ENCODE results near the gene KLHL22. TPM values are rescaled to one million over a fixed set of nuclear protein-coding genes. Genes with fewer than 3 reads are reported as not detected.

Gene KLHL22
- total and polyA plus RNA-seq, 2 donors (not counting 3 experiments of a cell fraction or from before 2014, with no cell fraction given) = 24.2 to 33.6 TPM

- no peak overlapping the region for H3K4me2 ChIP-seq (ENCODE audit: insufficient read depth, low read length)
- dilution Hi-C loops (cut with MboI; ENCODE audit: extremely low pct_ligation_motif_present, low sequenced_read_pairs) = no loop called here
- intact Hi-C loops (cut with micrococcal nuclease) = no loop called here
- H3K9me1 ChIP-seq (replicated peaks; ENCODE audit: control insufficient read depth, extremely low read depth, insufficient read depth, low read length) = no peaks in the 10 kb centered on the region
- no peaks in the 10 kb centered on the region for H3K79me2 ChIP-seq (ENCODE audit: control insufficient read depth, insufficient read depth, low read length)
- POLR2A ChIA-PET = no interaction called here
- no peak for DNase-seq (ENCODE audit: low read depth, low spot score)
- no peak overlapping the region for H3K27ac ChIP-seq (ENCODE audit: insufficient read depth, low read depth, low read length)
- H3K36me3 ChIP-seq (ENCODE audit: control insufficient read depth in 2 of 2, extremely low read depth in 1 of 2, insufficient read depth in 2 of 2, low read length in 2 of 2) = peaks cover 0 to 2% of the 10 kb centered on the region in 2 experiments
- no peak overlapping the region for H3K9ac ChIP-seq (replicated peaks; ENCODE audit: extremely low read depth, insufficient read depth, low read length)
- no peaks in the 10 kb centered on the region for H3K9me3 ChIP-seq (replicated peaks; ENCODE audit: control insufficient read depth, insufficient read depth, low read length)
- no peaks in the 10 kb centered on the region for H3K27me3 ChIP-seq (ENCODE audit: control insufficient read depth in 2 of 2, insufficient read depth in 2 of 2, low read length in 2 of 2)
- no peaks in the 10 kb centered on the region for H4K20me1 ChIP-seq (replicated peaks; ENCODE audit: control insufficient read depth, extremely low read depth, insufficient read depth, low read length)
- no peak for FAIRE-seq
- H3K4me1 ChIP-seq (ENCODE audit: control insufficient read depth, extremely low read depth, insufficient read depth, low read length) = no peaks in the 10 kb centered on the region
- H3K4me3 ChIP-seq (replicated peaks in 1 of 3; ENCODE audit: insufficient read depth in 1 of 3, low read depth in 1 of 3, low read length in 3 of 3) = no peak overlapping the region
- BruUV-seq (replicated peaks) = no TSS peak
- CTCF ChIA-PET = interaction anchor here (1.0 kb wide), 1 partner anchor 32 kb away, joined by 3 read pairs; no protein-coding TSS in a partner anchor
- TF ChIP-seq GATA2 (IDR thresholded peaks at IDR 0.05; ENCODE audit: insufficient read depth, insufficient read length, low read depth, low read length) (no peak), POLR2AphosphoS5 (IDR thresholded peaks at IDR 0.05; ENCODE audit: insufficient read depth, low read depth, low read length) (no peak), MYC (IDR thresholded peaks at IDR 0.05; ENCODE audit: low read depth, low read length) (no peak), JUN (IDR thresholded peaks at IDR 0.05; ENCODE audit: borderline replicate concordance, insufficient read depth, insufficient read length, low read depth) (no peak), EZH2 (IDR thresholded peaks at IDR 0.05; ENCODE audit: borderline replicate concordance, low read depth, low read length, severe bottlenecking) (no peak), FOS (IDR thresholded peaks at IDR 0.05; ENCODE audit: borderline replicate concordance, insufficient read depth, low read length) (no peak), POLR2A (IDR thresholded peaks at IDR 0.05; ENCODE audit: low read depth, low read length) (no peak)
- TF ChIP-seq, protein P1, sequence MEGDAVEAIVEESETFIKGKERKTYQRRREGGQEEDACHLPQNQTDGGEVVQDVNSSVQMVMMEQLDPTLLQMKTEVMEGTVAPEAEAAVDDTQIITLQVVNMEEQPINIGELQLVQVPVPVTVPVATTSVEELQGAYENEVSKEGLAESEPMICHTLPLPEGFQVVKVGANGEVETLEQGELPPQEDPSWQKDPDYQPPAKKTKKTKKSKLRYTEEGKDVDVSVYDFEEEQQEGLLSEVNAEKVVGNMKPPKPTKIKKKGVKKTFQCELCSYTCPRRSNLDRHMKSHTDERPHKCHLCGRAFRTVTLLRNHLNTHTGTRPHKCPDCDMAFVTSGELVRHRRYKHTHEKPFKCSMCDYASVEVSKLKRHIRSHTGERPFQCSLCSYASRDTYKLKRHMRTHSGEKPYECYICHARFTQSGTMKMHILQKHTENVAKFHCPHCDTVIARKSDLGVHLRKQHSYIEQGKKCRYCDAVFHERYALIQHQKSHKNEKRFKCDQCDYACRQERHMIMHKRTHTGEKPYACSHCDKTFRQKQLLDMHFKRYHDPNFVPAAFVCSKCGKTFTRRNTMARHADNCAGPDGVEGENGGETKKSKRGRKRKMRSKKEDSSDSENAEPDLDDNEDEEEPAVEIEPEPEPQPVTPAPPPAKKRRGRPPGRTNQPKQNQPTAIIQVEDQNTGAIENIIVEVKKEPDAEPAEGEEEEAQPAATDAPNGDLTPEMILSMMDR (IDR thresholded peaks at IDR 0.05; ENCODE audit: extremely low read depth in 1 of 2, insufficient read depth in 1 of 2, low read depth in 1 of 2, low read length in 2 of 2) = no peak
- TF ChIP-seq, protein P2, sequence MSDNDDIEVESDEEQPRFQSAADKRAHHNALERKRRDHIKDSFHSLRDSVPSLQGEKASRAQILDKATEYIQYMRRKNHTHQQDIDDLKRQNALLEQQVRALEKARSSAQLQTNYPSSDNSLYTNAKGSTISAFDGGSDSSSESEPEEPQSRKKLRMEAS (IDR thresholded peaks at IDR 0.05; ENCODE audit: insufficient read depth, insufficient read length) = no peak
- no peak overlapping the region for H2AFZ ChIP-seq (ENCODE audit: low read depth, low read length)
Measured at GRCh38 chr22:20450551-20450906, 45.1 kb downstream of the KLHL22 start.

All from endothelial cell of umbilical vein (primary cell).